Hematopoietic multipotent progenitor cell treated with erythropoietin and hydrocortisone succinate and interleukin-3 and kit ligand, for 17 days (in vitro differentiated cells): Measurements from ENCODE around the gene NOS3.

Experiments
- DNase-seq: peaks from one replicate; pipeline ENCODE4 v3.0.0-alpha.2; 2015; ENCODE audit warnings: low spot score

NOS3 gene

DNA sequence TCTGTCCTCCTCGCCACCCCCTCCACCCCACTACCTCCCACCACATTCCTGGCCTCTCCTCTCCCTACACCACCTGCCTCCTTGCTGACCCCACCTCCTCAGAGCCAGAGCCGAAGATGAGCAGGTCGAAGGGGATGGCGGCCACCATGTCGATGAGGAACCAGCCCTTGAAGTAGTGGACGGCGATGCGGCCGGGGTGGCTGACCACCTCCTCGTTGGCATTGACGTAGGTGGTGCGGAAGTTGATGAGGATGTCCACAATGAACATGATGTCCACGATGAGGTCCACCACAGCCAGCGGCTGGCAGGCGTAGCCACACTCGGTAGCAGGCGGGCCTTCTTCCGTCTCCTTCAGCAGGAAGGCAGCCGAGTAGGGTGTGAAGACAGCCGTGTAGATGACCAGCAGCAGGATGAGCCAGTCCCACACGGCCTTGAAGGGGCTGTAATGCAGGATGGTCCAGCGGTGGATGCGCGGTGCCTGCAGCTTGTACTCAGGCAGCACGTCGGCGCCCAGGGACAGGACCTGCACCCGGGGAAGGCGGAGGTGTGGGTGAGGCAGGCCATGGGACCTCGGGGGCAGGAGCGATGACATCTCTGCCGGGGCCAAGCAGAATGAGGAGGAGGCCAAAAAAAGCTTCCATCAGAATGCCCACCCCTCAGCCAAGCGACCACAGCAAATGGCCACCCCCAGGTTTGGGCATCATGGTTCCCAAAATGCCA, 38.3 kb upstream of the NOS3 start:
- DNase-seq = no peak

DNA sequence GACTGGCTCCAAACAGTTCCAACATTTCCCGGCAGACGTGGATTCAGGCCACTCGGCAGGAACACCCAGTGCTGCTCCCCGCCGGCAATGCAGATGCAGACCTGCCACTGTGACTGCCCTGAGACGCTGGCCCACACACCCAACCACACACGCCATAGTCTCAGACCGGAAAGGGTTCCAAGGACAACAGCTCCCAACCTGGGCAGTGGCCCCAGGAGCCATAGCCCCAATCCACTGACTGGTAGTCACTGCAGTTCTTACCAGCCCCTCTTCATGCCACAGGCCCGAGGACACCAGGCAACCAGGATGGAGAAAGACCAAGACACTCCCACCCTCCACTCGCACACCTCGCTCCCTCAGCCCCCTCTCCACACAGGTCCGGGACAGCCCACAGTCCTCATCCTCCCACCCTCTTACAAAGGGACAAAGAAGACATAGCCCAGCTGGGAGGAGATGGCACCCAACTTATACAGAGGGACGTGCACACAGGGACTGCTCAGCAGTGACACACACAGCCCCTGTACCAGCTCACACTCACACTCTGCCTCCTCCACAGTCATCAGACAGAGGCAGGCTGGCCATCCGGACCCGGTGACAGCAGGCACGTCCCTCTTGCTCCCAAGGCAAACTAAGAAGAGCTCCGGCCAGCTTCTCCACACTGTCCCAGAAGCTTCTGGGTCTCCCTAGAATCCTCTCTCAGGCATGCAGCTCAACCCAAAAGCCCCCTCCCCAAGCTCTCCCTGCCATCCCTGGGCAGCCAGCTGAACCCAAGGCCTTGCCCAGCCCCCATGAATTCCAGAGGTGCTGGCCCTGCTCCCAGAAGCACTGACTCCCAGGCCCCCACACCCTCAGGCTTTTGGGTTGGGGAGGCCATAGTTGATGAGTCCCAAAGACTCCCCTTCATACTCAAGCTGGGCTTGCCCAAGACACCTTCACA, 37.5 kb upstream of the NOS3 start:
- no peak for DNase-seq

DNA sequence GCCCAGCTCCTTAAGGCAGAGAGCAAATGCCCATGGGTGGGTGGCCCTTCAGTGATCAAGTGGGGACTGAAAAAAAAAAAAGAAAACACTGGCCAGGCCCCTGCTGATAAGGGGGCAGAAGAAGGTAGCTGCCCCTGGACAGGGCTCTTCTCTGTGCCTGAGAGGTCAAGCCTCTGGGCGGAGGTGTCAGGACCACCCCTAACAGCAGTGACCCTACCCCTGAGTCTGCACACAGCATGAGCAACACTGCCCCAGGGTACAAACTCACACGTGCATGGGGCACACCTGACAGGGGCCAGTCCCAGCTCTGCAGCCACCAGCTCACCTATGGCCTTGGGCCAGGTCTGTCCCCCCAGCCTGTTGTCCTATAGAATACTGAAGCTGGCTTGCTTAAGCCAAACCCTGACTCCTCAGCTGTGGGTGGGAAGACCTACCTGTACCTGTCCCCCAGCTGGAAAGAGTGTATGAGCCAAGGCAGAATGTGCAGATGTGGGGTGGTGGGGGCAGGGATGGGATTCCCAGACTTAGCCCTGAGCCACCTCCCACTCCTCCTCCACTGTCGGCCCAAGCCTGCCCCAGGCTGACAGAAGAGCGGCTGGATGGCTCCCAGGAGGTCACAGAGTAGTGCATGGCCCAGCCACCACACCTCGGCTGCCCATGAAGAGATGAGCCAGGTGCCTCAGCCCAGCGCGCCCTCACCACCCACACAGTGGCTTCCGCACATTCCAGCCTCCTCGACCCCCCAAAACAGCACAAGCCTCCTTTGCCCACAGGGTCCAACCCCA, 36.4 kb upstream of the NOS3 start:
- DNase-seq = no peak

DNA sequence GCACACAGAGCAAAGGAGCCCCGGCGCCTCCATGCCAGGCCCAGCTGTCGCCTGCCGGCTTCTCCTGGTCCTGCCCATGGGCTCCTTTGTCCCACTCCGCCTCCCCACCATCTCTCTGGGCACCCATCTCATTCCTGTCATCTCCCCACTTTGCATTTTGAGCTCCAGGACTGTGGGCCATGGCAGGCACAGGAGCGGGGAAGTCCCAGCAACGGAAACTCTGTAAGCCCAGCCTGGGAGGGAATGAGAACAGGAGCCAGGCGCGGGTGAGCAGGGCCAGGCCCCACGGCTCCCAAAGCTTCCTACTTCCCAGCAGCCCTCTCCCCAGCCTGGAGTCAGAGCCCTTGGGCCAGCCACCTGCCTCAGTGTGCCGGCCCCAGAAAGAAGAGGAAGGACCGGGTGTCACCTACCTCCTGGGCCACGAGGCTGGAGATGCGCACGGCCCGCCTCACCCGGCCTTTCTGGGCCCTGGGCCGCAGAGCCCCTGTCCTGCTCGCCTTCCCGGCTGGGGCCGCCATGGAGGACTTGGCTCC, 35.8 kb upstream of the NOS3 start:
- peak; percentile 33 for DNase-seq

DNA sequence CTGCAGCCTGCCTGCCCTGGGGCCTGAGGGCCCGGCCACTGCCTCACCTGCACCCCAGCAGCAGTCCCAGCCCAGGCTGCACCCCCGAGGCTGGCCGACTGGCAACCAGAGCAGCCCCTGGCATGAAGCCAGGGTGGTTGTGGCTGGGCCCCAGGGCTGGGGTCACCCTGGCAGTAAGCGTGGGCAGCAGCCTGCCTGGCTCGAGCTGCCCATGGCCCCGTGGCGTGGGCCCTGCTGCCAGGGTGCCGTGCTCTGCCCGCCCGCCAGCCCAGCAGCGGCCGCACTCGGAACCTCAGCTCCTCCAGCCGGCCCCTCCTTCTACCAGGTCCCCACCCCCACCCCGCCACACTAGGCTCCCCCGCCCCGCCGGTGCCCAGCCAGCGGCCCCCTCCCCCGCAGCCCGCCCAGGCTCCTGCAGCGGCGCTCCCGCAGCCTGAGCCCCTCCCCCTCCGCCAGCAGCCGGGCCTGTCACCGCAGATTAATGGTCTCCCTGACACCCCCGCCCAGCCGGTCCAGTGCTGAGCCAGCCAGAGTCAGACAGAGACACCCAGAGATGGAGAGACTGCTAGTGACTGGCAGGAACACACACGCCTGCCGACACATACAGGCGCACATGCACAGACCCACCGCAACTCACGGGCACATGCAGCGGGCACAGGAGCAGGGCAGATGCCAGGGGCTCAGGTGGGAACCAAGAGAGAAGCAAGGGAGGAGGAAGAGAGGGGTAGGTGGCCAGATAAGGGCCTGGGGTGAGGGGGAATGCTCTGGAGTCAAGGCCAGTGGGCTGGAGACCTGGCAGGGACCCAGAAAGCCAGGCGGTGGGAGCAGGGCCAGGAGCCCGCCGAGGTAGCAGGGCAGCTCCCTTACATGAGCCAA, 35.1 kb upstream of the NOS3 start:
- peak; percentile 82 for DNase-seq

DNA sequence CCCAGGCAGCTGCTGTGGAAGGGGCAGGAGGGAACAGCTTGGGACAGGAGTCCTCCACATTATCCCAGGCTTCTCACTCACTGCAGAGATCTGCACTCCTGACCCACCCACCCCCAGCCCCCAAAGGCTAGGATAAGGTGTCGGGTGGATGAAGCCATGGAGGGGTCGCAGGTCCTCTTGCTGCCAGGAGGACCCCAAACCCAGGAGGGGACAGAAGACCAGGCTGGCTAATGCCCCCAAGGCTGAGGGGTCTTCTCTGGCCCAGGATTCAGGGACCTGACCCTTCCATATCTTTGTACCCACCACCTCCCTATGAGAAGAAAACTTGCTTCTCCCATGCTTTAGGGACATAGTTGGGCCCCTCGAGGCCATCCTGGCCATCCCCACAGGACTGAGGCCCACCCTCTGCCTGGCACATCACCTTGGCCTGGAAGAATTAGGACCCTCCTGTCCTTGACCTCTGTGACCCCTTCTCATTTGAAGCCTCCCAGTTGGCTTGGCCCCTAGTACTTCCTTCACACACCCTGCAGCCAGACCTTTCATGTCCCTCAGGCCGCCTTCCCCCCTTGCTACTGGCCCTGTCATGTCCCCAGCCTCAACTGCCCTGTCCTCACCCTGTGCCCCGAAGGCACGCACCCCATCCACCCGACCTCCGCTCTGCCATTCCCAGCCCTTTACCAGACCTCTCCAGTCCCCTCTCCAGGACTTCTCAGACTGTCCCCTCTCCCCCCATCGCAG, 34.3 kb upstream of the NOS3 start:
- DNase-seq = no peak

DNA sequence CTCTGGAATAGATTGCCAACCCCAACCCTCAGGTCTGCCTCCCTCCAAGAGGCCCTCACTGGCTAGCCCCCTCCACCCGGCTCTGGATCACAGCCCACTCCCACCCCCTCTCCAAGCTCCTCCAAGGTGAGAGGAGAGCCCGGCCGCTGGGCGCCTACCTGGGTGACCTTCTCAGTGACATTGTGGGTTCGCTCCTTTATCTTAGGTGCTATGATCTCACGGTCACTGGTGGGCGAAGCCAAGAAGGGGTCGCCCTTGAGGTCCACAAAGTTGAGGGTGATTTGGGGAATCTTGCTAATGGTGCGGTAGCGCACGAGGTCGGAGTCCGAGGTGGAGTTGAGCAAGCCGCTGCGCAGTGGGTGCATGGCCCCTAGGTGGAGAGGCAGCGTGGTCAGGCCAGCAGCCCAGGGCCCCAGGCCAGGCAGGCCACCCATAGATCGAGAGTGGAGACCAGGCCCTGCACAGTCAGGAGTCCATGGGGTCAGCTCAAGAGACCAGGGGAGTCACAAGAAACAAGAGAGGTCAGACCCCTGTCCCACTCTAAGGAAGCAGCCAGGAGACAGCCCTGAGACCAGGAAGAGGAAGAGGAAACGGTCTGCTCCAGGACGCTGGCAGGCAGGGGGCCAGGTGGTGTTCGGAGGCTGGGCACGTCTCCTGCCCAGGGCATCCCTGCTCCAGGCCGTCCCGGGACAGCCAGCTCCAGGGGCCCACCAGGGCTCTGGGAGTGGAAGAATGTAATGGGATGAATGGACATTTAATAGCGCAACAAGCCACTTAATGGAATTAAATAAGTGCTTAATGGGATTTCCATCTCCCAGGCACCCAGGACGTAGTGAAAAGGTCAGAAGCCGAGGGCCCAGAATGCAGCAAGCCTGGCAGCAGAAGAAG, 33.4 kb upstream of the NOS3 start:
- no peak for DNase-seq

DNA sequence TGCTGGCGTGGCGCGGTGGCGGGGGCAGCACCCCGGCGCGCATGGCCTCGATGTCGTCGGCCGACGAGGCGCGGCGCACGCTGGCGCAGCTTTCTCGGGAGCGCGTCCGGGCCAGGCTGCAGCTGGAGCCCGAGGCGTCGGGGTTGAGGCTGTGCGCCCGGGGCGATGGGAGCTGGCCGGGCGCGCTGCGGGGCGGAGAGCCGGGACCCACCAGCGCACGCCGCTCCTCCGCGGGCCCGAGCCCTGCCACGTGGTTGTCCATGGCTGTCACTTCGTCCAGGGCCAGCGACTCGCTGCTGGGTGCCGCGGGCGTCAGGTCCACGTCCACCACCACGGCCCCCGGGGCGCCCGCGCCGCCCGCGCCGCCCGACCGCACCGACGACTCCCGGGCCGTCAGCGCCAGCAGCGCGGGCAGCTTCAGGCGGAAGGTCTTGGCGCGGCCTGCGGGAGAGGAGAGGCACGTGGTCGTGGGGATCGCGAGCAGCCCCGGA, 32.7 kb upstream of the NOS3 start:
- no peak for DNase-seq

DNA sequence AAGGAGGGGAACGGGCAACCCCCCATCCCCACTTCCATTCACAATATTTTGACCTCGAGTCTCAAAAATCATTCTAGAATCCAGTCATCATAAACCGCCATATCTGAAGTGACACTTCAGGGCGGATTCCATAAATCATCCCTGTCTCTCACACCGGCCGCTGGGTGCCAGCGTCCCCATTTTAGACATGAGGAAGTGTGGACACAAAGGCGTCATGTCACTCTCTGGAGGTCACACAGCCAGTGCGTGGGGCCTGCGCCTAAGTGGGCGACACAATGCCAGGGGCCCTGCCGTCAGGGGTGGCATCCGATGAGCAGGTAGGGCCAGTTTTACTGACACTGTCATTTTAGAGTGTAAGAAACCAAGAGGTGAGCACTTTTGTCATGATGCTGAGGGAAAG, 32.2 kb upstream of the NOS3 start:
- DNase-seq = peak; percentile 53

DNA sequence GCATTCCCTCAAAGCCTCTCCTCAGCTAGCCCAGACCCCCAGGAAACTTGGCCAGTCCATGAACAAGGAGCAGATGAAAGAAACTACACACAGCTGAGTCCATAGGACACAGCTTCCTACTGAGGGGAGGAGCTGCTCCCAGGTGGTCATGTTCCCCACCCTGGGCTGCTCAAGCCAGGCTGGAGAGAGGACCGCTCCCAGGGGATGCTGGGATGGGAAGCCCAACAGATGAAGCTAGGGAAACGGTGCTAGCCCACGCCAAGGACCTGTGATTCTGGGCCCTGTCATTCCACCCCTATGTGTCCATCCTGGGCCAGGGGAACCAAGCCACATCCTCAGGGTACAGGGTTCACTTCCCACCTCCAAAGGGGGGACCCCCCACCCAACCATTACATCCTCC, 31.7 kb upstream of the NOS3 start:
- peak; percentile 18 for DNase-seq

DNA sequence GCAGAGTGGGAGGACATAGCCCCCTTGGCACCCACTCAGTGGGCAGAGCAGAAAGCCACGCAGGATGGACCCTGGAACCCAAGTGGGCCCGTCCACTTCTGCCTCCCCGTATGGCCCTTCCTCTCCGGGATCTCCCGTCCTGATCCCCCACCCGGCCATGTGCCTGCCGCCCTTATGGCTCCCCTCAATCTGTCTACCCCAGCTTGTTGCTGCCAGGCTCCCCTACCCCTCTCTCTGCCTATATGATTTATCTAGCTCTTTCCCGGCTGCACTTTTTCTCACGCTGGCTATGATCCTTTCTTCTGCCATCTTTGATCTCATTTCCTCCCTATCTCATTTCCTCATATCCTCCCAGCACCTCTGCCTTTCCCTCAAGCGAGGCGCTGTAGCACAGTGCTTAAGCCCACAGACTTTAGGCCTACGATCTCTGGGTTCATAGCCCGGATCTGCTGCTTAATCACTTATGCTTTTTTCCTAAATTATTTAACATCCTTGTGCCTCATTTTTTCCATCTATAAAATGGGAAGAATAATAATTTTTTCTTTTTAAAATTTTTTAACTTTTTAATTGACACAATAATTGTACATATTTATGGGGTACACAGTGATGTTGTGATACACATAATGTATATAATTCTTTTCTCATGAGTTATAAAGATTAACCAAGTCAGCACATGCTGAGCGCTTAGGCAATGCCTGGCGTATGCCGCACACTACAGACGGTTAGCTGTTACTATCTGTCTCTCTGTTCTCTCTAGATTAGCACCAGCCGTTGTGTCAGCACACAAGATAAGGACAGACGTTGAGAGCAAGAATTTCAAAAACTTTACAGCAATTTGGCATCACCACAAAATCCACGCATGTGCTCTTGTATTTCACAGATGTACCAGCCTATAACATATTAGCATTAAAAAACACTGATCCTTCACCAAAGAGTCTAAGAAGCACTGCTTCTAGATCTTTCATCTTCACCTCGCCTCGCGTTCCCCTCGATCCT, 30.8 kb upstream of the NOS3 start:
- peak; percentile 78 for DNase-seq

DNA sequence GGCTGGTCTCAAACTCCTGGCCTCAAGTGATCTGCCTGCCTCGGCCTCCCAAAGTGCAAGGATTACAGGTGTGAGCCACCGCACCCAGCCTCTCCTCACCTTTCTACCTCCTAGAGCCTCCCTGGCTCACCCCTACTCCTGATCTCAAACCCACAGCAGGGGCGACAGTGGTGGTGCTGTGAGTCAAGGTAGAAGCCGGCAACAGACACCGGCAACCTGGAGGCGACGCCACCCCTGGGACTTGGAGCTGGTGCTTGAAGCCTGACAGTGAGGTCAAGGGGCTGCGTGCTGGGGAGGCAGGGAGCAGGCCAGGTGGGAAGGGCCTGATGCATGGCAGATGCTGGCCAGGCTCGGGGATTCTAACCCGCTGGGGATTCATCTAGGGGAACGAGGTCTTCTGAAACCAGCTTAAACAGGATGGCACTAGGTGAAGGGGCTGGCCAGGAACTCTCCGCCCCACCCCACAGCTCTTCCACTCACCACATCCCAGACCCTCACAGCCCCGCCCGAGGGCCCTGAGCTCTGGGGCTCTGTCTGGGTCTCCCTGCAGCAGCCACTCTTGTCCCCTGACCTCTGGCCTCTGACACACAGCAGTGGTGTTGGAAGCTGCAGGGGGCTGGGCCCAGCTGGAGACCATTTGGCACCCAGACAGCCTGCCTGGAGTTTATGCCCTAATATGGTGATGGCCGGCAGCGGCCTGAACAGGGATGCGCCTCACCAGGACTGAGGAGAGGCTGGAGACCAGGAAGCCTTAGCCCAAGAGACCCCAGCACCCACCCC, 29.1 kb upstream of the NOS3 start:
- no peak for DNase-seq

DNA sequence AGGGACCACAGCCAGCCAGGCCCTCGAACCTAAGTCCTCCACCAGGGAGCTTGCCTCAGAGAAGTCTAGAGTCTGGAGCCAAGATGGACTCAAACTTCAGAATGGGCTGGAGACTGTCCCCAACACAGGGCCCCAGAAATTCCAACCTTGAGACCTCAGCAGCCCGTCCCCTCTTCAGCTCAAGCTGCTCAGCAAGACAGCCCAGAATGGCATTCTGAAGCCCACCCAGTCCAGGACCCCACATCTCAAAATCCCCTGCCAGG, 28.6 kb upstream of the NOS3 start:
- no peak for DNase-seq

DNA sequence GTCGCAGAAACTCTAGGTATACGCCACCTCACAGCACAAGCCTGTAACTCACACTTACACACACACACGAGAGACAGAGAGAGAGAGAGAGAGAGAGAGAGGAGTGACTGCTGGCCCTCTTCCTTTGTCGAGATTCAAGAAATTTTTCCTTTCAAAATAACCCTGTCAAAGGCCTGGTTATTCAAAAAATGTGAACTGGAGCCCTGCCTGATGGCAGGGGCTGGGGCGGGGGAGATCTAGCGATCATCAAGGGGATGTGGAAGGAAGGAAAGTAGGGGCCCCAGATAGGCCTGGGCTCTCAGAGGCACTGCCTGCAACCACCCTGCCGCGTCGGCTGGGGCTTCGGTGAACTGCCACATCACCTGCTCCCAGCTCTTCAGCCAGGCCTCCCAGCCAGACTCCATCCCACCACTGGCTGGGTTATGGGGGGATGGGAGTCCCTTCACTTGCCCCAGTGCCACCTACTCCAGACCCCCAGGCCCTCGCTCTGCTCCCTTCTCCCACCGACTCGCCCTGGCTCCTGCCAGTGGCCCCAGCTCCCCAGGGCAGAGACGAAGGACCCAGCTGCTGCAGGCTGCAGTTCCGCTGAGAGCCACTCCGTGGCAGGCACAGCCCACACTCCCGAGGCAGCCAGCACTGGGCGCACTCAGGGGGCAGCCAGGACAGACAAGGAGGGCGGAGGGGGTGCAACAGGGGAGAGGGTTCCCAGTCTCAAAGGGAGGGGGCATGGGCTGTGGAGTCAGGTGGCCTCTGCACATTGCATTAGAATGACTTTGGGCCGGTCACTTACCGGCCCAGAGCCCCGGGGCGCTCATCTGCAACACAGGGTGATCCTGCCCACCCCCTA, 28.0 kb upstream of the NOS3 start:
- DNase-seq = peak; percentile 69

DNA sequence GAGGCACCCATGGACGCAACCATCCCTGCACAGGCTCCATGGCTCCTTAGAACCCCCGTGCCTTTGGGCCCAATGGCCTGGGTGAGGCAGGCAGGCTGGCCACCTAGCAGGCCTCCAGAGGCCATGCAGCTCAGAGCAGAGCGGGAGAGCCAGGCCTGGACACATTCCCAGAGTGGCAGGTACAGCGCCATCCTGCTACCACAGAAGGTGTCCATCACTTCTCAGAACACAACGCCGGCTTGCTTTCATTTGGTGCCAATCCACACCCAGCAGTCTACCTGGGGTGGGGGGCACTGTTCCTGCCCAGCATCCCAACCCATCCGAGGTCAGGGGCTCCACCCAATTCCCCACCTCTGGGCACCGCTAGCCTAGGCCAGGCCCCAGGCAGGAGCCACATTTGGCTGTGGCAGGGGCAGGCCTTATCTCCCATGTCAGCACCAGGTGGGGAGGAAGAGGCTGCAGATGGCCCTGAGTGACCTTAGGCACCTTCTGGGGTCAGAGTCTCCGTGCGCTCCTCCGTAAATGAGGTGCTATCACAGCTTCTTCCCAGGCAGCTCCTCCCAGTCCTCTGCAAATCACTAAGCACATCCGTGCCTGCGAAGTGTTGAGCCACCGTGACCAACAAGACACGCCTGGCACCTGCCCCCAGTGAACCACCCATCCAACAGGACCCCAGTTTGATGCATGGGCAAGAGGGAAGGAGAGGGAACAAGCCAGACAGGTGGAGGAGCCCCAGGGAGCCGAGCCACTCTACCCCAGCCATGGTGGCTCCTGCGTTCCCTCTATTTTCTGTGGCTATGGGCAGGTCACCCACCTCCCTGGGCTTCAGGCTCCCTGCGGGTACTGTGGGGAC, 26.9 kb upstream of the NOS3 start:
- DNase-seq = no peak
